Urothelium cell line (cell line): ENCODE measurements around the gene MPV17.
"Not testable (repeated sequence)": the region's sequence is repeated elsewhere in the genome, so short reads cannot be mapped to it uniquely, and the experiment has no call there.

Experiments
- DNase-seq: peaks from one replicate; pipeline ENCODE4 v3.0.0; 2011; ENCODE audit warnings: low spot score, mixed read lengths
- FAIRE-seq: peaks from 2 replicates; lab custom pipeline; 2011; peaks lifted over from hg19 to GRCh38; lab: Jason Lieb, UNC

The MPV17 gene

DNA sequence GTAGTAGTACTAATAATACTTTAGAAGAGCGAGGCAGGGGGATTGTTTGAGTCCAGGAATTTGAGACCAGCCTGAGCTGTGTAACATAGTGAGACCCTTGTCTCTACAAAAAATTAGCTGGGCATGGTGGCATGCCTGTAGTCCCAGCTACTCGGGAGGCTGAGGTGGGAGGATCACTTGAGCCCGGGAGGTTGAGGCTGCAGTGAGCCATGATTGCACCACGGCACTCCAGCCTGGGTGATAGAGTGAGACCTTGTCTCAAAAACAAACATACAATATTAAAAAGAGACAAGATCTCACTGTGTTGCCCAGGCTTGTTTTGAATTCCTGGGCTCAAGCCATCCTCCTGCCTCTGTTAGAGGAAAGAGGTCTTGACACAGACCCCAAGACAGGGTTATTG, 22.3 kb downstream of the MPV17 start:
- FAIRE-seq = not testable (repeated sequence)

DNA sequence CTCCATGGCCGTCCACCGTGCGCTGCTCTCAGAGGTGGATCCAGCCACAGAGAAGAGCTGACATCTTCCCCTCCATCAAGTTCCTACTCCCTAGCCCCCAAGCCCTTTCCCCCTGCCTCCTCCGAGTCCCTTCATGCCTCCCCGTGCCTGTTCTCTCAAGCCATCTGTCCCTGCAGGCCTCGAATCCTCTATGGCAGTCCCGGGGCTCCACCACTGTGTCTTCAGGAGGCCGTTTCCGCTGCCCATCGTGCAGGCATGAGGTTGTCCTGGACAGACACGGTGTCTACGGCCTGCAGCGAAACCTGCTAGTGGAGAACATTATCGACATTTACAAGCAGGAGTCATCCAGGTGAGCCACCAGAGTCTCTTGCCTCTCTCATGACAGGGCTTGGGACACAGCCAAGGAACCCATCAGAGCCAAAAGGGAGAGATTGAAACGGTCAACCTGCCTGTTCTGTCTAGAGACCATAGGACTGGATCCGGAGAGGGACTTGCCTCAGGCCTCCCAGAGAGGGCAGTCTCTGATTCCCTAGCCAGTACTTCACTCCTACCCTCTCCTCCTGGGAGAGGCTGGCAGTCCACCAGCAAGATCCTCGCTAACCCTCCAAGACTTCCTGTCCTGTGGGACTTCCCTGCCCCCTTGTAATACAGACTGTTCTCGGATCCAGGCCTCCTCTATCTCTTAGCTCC, 24.4 kb downstream of the MPV17 start:
- FAIRE-seq = no peak
- DNase-seq = no peak

More for the DNA sequence above, 22.3 kb downstream of the MPV17 start:
- not testable (repeated sequence) for DNase-seq

DNA sequence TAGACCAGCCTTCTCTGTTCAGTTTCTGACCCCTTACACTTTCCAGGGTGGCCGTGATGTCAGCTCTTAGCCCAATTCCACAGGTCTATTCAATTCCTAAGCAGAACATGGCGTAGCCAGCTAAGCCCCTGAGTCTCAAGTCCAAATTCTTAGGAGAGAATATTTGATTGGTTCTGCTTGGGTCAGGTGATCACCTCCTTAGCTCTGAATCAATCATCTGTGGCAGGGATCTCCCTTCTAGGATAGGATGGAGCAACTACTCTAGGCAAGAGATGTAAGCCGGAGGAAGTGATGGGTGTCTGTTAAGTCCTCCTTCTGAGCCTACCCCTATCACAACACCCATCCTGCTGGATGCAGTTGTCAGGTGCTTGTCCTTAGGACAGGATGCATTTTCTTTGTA, 25.7 kb downstream of the MPV17 start:
- no peak for FAIRE-seq
- no peak for DNase-seq

DNA sequence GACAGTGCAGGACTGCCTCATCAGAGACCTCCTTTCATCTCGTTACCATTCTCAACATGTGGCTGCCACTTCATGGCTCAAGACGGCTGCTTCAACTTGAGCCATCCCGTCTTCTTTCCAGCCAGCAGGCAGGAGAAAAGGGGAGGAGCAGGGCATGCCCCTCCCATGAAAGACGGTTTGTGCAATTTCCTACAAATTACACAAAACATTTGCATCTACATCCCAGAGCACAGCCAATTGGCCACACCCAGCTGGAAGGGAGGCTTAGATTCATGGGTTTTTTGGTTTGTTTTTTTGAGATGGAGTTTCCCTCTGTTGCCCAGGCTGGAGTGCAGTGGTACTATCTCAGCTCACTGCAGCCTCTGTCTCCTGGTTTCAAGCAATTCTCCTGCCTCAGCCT, 26.4 kb downstream of the MPV17 start:
- no peak for FAIRE-seq
- no peak for DNase-seq

DNA sequence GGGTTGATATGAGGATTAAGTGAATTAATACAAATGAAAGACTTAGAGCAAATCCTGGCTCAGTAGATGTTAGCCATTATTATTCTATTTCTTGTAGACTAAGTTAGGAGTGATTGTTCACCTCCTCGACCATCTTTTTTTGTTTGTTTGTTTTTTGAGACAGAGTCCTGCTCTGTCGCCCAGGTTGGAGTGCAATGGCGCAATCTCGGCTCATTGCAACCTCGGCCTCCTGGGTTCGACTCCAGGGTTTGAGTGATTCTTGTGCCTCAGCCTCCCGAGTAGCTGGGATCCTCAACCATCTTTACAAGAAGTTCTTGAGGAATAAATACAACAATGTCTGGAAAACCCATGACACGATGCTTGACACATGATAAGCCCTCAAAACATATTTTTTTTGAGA, 28.0 kb downstream of the MPV17 start:
- FAIRE-seq = no peak
- DNase-seq = no peak

DNA sequence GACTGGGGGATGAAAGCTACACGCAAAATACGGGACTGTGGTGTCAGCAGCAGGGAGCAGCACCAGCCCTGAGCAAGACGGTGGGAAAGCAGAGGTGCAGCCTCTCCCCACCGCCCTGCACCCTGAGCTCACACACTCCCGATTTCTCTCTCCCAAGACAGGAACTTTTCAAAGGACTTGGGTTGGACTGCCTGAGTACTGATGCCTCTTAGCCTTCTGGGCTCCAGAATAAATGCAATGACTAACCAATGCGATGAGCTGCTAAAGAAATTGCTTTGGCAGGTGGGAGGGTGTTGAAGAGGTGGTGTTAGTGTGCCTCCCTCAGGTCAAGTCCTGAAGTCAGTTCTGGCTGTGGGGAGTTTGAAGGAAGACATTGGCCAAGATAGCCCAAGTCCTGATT, 31.0 kb downstream of the MPV17 start:
- no peak for DNase-seq
- FAIRE-seq = no peak

DNA sequence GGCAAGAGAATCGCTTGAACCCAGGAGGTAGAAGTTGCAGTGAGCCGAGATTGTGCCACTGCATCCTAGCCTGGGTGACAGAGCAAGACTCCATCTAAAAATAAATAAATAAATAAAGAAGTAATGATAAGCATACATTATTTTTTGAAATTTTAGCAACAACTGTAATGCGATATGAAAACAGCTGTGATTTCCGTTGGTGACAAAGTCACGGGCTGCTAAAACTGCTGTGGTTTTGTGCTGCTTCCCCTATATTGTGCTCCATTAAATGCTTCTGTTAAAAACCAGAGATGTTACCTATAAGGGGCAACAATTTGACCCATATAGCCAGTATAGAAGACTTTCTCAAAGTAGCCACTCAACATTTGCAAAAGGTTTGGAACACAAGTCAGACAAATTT, 32.3 kb downstream of the MPV17 start:
- DNase-seq (no peak), FAIRE-seq (no peak)

DNA sequence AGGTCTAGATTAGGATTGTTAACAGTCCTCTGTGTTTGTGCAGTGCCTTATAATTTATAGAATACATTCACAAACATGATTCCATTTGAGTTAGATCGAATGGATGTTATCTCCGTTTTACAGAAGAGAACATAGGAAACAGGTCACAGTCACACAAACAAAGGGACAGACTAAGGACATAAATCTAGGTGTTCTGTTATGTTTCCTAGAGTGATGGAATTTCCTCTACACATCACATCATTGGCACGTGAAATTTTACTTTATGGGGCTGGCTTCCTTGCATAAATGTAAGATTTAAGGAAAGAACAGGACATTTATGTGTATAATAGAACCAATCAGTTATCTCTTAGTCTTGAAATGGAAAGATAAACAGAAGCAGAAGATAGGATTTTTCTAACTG, 34.3 kb downstream of the MPV17 start:
- no peak for DNase-seq
- FAIRE-seq = no peak

DNA sequence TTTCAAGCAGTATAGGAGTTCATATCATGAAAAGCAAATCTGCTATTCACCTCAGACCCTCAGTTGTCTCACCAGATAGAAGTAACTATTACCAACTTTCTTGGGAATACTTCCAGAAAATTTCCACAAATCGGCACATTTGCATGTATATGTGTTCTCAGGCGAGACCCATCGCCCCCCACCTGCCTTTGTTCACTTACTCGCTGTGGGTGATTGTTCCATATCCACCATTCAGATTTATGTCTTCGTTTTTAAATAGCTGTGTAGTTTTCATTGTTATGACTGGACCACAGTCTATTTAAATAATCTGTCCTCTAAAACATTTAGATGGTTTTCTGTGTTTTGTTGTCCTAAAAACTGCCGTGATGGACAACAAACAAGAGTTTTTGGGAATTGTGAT, 37.4 kb downstream of the MPV17 start:
- no peak for FAIRE-seq
- DNase-seq = no peak

DNA sequence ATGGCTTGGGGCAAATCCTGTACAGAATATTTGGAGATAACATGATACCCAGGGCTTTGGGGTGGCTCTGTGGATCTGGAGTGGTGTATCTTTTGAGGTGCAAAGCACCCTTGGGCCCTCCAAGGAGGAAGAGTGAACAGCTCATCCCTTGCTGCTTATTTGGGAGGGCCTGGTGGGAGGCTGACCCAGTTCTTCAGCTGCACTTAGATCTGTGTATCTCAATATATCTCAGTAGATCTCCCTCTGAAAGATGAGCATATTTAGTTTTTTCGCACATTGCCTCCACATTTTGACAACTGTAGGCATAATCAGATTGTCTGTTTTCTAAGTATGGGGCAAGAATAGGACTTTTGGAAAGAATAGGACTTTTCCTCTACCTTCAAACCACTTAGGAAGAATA, 37.9 kb downstream of the MPV17 start:
- DNase-seq = no peak
- FAIRE-seq = no peak

DNA sequence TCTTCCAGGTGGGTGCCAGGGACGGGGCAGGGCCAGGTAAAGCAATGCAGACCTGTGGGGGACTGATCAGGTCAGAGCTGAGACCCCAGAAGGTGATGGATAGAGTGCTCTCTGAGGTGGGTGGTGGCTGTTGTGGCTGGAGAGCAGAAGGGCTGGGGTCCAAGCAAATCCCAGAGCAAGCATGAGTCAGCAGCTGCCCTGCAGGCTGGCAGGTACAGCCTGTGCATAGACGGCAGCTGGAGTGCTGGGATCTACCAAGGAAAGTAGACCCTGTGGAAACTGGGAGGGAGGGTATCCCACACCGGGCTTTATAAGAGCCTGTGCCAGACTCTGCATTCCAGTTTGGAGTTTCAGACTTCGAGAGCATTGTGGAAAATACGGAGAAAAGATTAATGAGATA, 40.0 kb downstream of the MPV17 start:
- DNase-seq (no peak), FAIRE-seq (no peak)

DNA sequence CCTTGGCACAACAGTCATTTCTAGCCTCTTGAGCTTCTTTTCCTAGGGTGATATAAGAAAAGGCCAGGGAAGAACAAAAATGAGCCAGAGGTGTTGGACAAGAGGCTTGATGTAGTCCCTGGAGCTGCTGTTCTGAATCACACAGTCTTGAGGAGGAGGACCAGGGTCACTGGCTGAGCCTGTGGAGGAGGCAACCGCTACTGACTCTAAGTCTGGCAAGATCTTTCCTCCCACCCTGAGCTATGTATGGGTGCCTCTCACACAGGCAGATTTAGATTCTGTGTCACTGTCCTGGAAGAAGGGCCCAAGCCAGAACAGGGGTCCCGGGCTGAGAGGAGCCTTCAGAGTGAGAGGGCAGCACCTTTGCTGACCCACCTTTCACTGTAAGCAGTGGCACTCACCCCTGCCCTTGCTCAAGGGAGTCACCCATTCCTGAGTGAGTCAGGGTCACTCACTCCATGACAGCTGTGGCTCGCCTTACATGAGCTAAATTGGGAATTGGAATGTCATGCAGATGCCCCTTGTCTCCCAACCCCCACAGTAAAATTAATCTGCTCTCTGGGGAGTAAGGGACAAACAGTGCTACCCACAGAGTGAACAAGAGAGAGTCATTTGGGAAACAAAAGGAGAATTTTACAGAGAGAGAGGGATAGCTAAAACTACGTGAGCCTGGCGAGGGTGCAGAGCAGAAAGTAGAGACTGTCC, 40.9 kb downstream of the MPV17 start, which contains the start of gene TRIM54:
Gene TRIM54 (plus strand): TSS at position 575 of the 705 bp plus-strand sequence. CDS start 303 bp downstream, outside the sequence.
- DNase-seq (no peak), FAIRE-seq (peak; percentile 35)

DNA sequence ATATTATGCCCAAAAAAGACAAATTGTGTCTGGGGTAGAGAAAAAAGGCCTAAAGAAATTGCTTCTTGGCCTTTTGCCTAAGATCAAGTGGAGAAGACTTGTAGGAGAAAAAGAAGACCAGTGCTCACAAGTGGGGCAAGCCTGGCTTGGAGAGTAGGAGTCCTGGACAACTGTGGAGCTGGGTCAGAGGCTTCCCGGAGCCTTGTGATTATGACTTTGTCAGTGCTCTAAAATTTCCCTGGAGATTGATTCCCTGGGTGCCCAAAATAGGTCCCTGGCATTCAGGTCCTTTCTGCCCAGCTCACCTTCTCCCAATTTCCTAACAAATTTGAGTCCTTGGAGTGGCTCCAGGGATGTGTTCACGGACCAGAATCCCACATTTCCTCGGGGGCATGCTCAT, 41.5 kb downstream of the MPV17 start:
- FAIRE-seq = no peak
- DNase-seq = no peak

DNA sequence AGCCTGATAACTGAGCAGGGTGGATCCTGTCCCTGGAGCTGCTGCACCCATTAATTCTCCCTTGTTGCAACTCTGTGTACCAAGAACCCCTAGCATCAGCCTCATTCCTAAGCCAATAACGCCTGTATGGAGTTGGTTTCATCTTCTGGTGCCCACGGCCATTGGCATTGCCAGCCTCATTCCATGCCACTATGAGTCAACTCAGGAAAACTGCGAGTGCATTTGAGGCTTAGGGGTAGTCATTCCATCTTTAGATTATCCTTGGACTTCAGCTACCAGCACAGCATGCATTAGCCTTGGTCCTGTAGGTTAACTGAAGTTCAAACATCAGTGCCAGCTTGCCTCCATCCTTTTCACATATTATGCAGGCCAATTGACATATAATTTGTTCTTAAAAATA, 42.1 kb downstream of the MPV17 start:
- FAIRE-seq = no peak
- no peak for DNase-seq

DNA sequence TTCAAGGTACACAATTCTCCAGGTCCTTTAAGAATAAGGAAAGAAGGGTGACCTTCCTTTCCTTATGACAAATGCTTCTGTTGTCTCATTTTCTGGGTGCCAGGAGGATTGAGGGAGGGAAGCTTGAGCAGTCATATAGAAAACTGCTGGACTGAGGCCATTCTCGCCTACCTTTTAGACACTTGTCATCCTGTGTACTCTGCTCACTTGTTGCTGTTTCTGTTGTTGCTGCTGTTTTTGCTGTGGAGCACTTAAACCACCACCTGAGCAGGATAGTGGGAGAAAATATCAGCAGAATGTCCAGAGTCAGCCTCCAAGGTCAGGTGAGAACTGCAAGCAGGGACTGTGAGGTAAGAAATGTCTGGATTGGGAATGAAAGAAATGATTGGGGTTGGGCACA, 44.9 kb downstream of the MPV17 start:
- no peak for FAIRE-seq
- no peak for DNase-seq

DNA sequence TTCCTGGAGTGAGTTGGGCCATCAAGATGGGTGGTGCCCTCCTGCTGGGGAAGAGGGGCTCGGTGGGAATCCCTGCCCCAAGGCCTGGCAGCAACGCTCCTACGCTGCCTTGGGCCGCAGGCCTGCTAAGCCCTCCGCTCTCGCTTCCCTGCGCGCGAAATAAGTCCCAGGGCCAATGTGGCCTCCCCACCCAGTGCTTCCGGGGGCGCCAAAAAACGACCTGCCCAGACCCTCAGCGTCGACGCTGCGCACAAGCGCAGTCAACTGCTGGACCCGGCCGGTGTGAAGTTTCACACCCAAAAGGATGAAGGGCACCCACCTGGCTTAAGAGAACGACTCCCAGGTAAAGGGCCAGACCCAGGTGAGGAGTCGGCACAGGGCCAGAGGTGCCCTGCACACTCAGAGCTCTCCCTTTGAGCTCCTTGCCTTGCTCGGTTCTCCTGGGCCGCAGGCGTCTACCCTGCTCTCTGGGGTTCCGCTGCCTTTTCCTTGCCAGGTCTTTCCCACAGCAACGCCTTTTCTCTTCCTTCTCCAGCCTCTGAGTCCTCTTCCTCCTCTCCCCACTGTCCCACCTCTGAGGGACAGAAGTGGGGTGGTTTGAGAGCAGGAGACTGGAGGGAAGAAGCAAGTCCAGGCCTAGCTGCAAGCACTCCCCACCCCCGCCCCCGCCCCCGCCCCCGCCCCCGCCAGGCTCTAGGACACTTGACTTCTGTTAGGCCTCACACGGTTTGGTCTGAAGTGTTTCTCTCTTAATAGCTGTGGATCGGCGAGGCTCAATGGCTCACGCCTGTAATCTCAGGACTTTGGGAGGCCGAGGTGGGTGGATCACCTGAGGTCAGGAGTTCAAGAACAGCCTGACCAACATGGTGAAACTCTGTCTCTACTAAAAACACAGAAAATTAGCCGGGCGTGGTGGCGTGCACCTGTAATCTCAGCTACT, 47.4 kb downstream of the MPV17 start, which contains the start of gene DNAJC5G:
Gene DNAJC5G (plus strand): TSS at position 223 of the 940 bp plus-strand sequence. CDS start 1,296 bp downstream, outside the sequence.
- no peak for FAIRE-seq
- DNase-seq = no peak

DNA sequence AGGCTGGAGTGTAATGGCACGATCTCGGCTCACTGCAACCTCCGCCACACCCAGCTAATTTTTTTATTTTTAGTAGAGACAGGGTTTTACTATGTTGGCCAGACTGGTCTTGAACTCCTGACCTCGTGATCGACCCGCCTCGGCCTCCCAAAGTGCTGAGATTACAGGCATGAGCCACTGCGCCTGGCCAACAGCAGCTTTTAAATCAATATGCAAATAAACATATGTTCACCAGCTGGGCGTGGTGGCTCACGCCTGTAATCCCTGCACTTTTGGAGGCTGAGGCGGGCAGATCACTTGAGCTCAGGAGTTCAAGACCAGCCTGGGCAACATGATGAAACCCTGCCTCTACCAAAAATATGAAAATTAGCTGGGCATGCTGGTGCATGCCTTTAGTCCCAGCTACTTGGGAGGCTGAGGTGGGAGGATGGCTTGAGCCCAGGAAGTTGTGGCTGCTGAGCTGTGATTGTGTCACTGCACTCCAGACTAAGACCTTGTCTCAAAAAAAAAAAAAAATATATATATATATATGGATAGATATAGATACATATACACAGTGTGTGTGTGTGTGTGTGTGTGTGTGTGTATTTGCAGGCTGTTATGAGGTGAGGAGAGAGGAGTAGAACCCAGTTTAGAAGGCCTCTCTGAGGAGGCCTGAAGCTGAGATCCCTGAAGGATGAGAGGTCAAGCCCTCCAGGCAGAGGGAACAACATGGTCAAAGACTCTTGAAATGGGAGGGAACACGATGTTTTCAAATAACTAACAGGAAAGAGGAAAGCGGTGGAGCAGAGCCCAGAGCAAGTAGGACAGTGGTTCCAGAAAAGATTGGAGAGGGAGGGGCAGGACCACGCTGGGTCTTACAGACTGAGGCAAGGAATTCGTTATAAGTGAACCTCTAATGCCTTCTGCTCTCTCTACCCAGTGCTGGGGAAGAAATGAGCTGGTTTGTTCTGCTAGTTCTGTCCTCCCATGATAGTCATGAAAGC, 50.1 kb downstream of the MPV17 start:
- FAIRE-seq, DNase-seq: not testable (repeated sequence)

DNA sequence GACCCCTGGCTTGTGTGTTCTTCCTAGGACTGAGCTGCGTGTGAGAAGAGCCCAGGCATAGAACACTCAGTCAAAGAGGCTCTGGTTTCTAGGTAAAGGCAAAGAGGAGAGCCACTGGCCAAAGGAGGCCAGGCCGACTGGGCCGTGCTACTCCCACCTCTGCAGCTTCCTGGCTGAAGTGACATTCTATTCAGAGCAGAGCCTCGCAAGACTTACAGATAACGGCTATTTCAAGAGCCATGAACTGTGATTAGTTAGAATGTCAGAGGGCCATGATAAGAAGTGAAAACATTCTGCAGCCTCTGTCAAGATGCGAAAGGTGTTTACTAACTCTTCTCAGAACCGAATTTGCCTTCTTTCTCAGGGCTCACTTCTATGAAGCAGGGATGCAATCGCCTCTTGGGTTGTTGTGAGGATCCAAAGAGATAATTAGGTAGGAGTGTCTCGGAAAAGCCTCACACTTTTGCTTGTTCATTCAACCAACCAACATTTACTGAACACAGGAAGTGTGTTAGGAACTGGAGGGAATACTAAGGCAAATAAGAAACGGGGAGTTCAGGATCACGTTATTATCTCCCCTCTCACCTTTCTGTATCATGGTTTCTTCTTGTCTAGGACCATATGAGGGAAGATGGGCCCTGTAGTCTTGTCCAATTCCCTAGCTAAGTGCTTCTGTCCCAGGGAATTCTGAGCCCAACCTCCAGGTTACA, 51.1 kb downstream of the MPV17 start:
- FAIRE-seq = no peak
- no peak for DNase-seq

DNA sequence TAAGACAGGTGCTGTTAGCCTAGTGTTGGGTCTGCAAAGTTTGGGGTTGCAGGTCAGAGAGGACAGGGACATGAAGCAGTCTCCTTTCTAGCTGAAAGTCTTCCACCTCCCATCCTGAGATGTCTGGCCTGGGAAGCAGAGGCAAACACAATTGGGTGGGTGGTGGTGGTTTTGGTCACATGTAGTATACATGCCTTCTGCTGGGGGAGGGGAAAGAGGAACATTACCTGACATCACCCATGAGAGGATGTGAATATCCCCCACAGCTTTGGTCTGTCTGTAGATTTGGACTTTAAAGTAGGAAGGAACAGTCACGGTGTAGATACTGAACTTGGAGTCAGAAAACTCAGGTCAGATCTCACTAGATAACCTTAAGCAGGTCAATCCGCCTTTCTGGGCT, 52.2 kb downstream of the MPV17 start:
- DNase-seq = no peak
- FAIRE-seq = no peak
